Ishikawa (cell line): ENCODE measurements around the gene RAD51B.

Experiments used
- CEBPB ChIP-seq: IDR thresholded peaks from 2 replicates; pipeline ENCODE4 v1.6.1; 2012
- CREB1 ChIP-seq: IDR thresholded peaks from 2 replicates; pipeline ENCODE4 v1.6.1; 2012; ENCODE audit warnings: low read depth
- EGR1 ChIP-seq: IDR thresholded peaks from 2 replicates; pipeline ENCODE4 v1.6.1; 2012
- EP300 ChIP-seq: IDR thresholded peaks from 2 replicates; pipeline ENCODE4 v1.6.1; 2012; ENCODE audit warnings: borderline replicate concordance
- FOXM1 ChIP-seq: IDR thresholded peaks from 2 replicates; pipeline ENCODE4 v1.6.1; 2012; ENCODE audit warnings: low read depth, borderline replicate concordance
- MAX ChIP-seq: IDR thresholded peaks from 2 replicates; pipeline ENCODE4 v1.6.1; 2012
- NFIC ChIP-seq: IDR thresholded peaks from 2 replicates; pipeline ENCODE4 v1.6.1; 2012
- RAD21 ChIP-seq: IDR thresholded peaks from 2 replicates; pipeline ENCODE4 v1.6.1; 2012; ENCODE audit warnings: low read depth
- REST ChIP-seq: IDR thresholded peaks from 2 replicates; pipeline ENCODE4 v1.6.1; 2012; ENCODE audit warnings: low read depth, mild to moderate bottlenecking
- TAF1 ChIP-seq: IDR thresholded peaks from 2 replicates; pipeline ENCODE4 v1.6.1; 2012; ENCODE audit warnings: low read depth, mild to moderate bottlenecking
- TCF12 ChIP-seq: IDR thresholded peaks from 2 replicates; pipeline ENCODE4 v1.6.1; 2012; ENCODE audit warnings: low read depth
- TEAD4 ChIP-seq: IDR thresholded peaks from 2 replicates; pipeline ENCODE4 v1.6.1; 2012
- USF1 ChIP-seq: IDR thresholded peaks from 2 replicates; pipeline ENCODE4 v1.6.1; 2012
- YY1 ChIP-seq: IDR thresholded peaks from 2 replicates; pipeline ENCODE4 v1.6.1; 2012; ENCODE audit warnings: low read depth
- ZBTB7A ChIP-seq: IDR thresholded peaks from 2 replicates; pipeline ENCODE4 v1.6.1; 2012; ENCODE audit warnings: low read depth

The RAD51B gene

GRCh38 chr14:68359837-68360552 is 540.4 kb downstream of the RAD51B start:
- no peak for TF ChIP-seq EGR1
- peak; percentile 97 for TF ChIP-seq MAX
- TF ChIP-seq CEBPB, result no peak
- no peak for TF ChIP-seq FOXM1
- TF ChIP-seq EP300, result peak; percentile 40; the same call in 1 of the 2 replicates
- peak; percentile 84 for TF ChIP-seq TEAD4
- peak; percentile 74 for TF ChIP-seq USF1

- TF ChIP-seq EGR1 (no peak), NFIC (0 out of 2 replicates have a peak, but pooled peaks have one; percentile 25), TCF12 (no peak), YY1 (no peak), EP300 (peak; percentile 43; the same call in 1 of the 2 replicates), USF1 (no peak)
Measured at GRCh38 chr14:68361231-68361630, 541.7 kb downstream of the RAD51B start.

GRCh38 chr14:68362846-68363245 is 543.3 kb downstream of the RAD51B start:
- no peak for TF ChIP-seq USF1
- TF ChIP-seq EGR1, result no peak
- TF ChIP-seq REST, result no peak
- TF ChIP-seq NFIC, result no peak
- TF ChIP-seq EP300, result no peak
- no peak for TF ChIP-seq YY1
- no peak for TF ChIP-seq ZBTB7A
- TF ChIP-seq RAD21, result no peak
- TF ChIP-seq CEBPB, result no peak
- TF ChIP-seq FOXM1, result no peak
- TF ChIP-seq TCF12, result no peak
- no peak for TF ChIP-seq TAF1
- TF ChIP-seq CREB1, result no peak
- TF ChIP-seq MAX, result no peak
- TF ChIP-seq TEAD4, result no peak

GRCh38 chr14:68363466-68363842 is 543.9 kb downstream of the RAD51B start:
- no peak for TF ChIP-seq TAF1
- peak; percentile 31; the same call in 1 of the 2 replicates for TF ChIP-seq RAD21

- no peak for TF ChIP-seq USF1
- TF ChIP-seq YY1, result no peak
- TF ChIP-seq CREB1, result no peak
- TF ChIP-seq TAF1, result no peak
- TF ChIP-seq MAX, result no peak
- TF ChIP-seq EGR1, result no peak
- no peak for TF ChIP-seq NFIC
- TF ChIP-seq TEAD4, result no peak
- TF ChIP-seq ZBTB7A, result no peak
- TF ChIP-seq REST, result no peak
Measured at GRCh38 chr14:68363843-68364767, 544.5 kb downstream of the RAD51B start.
